Measurements from ENCODE around the gene EBF3.

EBF3 gene

GRCh38 chr10:130010653-130011052 is 46.6 kb upstream of the EBF3 start:
- no peak for ATAC-seq (ENCODE audit: insufficient read depth, low read depth)
- H3K27me3 ChIP-seq (ENCODE audit: insufficient read depth, low read length, poor library complexity): no peaks in the 10 kb centered on the region

GRCh38 chr10:130009228-130009627 is 45.2 kb upstream of the EBF3 start:
- no peak for TF ChIP-seq EZH2 (IDR thresholded peaks at IDR 0.05; ENCODE audit: borderline replicate concordance, low read depth, low read length, severe bottlenecking)
- Histone ChIP-seq H3K4me1 (ENCODE audit: insufficient read depth, low read length) (no peaks in the 10 kb centered on the region), H3K4me2 (ENCODE audit: insufficient read depth, low read length) (no peak overlapping the region), H3K9ac (ENCODE audit: low read depth, low read length) (no peak overlapping the region), H3K79me2 (ENCODE audit: insufficient read depth, low read length) (no peaks in the 10 kb centered on the region), H3K36me3 (ENCODE audit: insufficient read depth, low read length) (no peaks in the 10 kb centered on the region), H3K27me3 (ENCODE audit: insufficient read depth, low read length, poor library complexity) (no peaks in the 10 kb centered on the region), H2AFZ (ENCODE audit: low read depth, low read length) (no peak overlapping the region), H3K27ac (ENCODE audit: low read length) (no peak overlapping the region), H4K20me1 (ENCODE audit: insufficient read depth, low read length) (no peaks in the 10 kb centered on the region), H3K9me3 (ENCODE audit: insufficient read depth, low read length, severe bottlenecking) (no peaks in the 10 kb centered on the region), H3K4me3 (ENCODE audit: low read depth in 1 of 2, low read length in 2 of 2) (no peak overlapping the region)
- DNase-seq (no peak), ATAC-seq (ENCODE audit: insufficient read depth, low read depth) (no peak)

More at GRCh38 chr10:130010653-130011052, 46.6 kb upstream of the EBF3 start:
- Histone ChIP-seq H3K9ac (ENCODE audit: low read depth, low read length) (no peak overlapping the region), H3K27ac (ENCODE audit: low read length) (no peak overlapping the region), H3K4me2 (ENCODE audit: insufficient read depth, low read length) (no peak overlapping the region), H2AFZ (ENCODE audit: low read depth, low read length) (no peak overlapping the region), H3K9me3 (ENCODE audit: insufficient read depth, low read length, severe bottlenecking) (no peaks in the 10 kb centered on the region), H3K4me1 (ENCODE audit: insufficient read depth, low read length) (no peaks in the 10 kb centered on the region), H3K4me3 (ENCODE audit: low read depth in 1 of 2, low read length in 2 of 2) (no peak overlapping the region), H3K36me3 (ENCODE audit: insufficient read depth, low read length) (no peaks in the 10 kb centered on the region), H3K79me2 (ENCODE audit: insufficient read depth, low read length) (no peaks in the 10 kb centered on the region), H4K20me1 (ENCODE audit: insufficient read depth, low read length) (no peaks in the 10 kb centered on the region)
- no peak for DNase-seq
- TF ChIP-seq CTCF (IDR thresholded peaks at IDR 0.05; ENCODE audit: borderline replicate concordance, extremely low read depth, low read length, poor library complexity, severe bottlenecking): no peak
- TF ChIP-seq EZH2 (IDR thresholded peaks at IDR 0.05; ENCODE audit: borderline replicate concordance, low read depth, low read length, severe bottlenecking): no peak

GRCh38 chr10:130003787-130004613 is 39.9 kb upstream of the EBF3 start:
- DNase-seq (no peak), ATAC-seq (ENCODE audit: insufficient read depth, low read depth) (no peak)
- Histone ChIP-seq H3K27me3 (ENCODE audit: insufficient read depth, low read length, poor library complexity) (no peaks in the 10 kb centered on the region), H3K79me2 (ENCODE audit: insufficient read depth, low read length) (no peaks in the 10 kb centered on the region), H3K4me2 (ENCODE audit: insufficient read depth, low read length) (no peak overlapping the region), H3K36me3 (ENCODE audit: insufficient read depth, low read length) (no peaks in the 10 kb centered on the region), H3K9ac (ENCODE audit: low read depth, low read length) (no peak overlapping the region), H3K27ac (ENCODE audit: low read length) (no peak overlapping the region), H3K4me1 (ENCODE audit: insufficient read depth, low read length) (no peaks in the 10 kb centered on the region), H3K9me3 (ENCODE audit: insufficient read depth, low read length, severe bottlenecking) (no peaks in the 10 kb centered on the region), H4K20me1 (ENCODE audit: insufficient read depth, low read length) (no peaks in the 10 kb centered on the region), H3K4me3 (ENCODE audit: low read depth in 1 of 2, low read length in 2 of 2) (no peak overlapping the region), H2AFZ (ENCODE audit: low read depth, low read length) (no peak overlapping the region)
- no peak for TF ChIP-seq CTCF (IDR thresholded peaks at IDR 0.05; ENCODE audit: borderline replicate concordance, extremely low read depth, low read length, poor library complexity, severe bottlenecking)
- no peak for TF ChIP-seq EZH2 (IDR thresholded peaks at IDR 0.05; ENCODE audit: borderline replicate concordance, low read depth, low read length, severe bottlenecking)

- no peak overlapping the region for H3K9ac ChIP-seq (ENCODE audit: low read depth, low read length)
- H2AFZ ChIP-seq (ENCODE audit: low read depth, low read length): no peak overlapping the region
- H3K4me3 ChIP-seq (ENCODE audit: low read depth in 1 of 2, low read length in 2 of 2): no peak overlapping the region
- no peak overlapping the region for H3K27ac ChIP-seq (ENCODE audit: low read length)
- DNase-seq: no peak
- TF ChIP-seq EZH2 (IDR thresholded peaks at IDR 0.05; ENCODE audit: borderline replicate concordance, low read depth, low read length, severe bottlenecking) (no peak), CTCF (IDR thresholded peaks at IDR 0.05; ENCODE audit: borderline replicate concordance, extremely low read depth, low read length, poor library complexity, severe bottlenecking) (no peak)
- H3K27me3 ChIP-seq (ENCODE audit: insufficient read depth, low read length, poor library complexity): no peaks in the 10 kb centered on the region
- no peaks in the 10 kb centered on the region for H3K9me3 ChIP-seq (ENCODE audit: insufficient read depth, low read length, severe bottlenecking)
- H3K4me2 ChIP-seq (ENCODE audit: insufficient read depth, low read length): no peak overlapping the region
- H3K4me1 ChIP-seq (ENCODE audit: insufficient read depth, low read length): no peaks in the 10 kb centered on the region
- H3K79me2 ChIP-seq (ENCODE audit: insufficient read depth, low read length): no peaks in the 10 kb centered on the region
- ATAC-seq (ENCODE audit: insufficient read depth, low read depth): no peak
- no peaks in the 10 kb centered on the region for H4K20me1 ChIP-seq (ENCODE audit: insufficient read depth, low read length)
- no peaks in the 10 kb centered on the region for H3K36me3 ChIP-seq (ENCODE audit: insufficient read depth, low read length)
Observed at GRCh38 chr10:130003166-130003565, 39.1 kb upstream of the EBF3 start.
